Stimulated activated effector memory CD8-positive, alpha-beta T cell treated with anti-CD3 and anti-CD28 coated beads, Interleukin-12 subunit alpha, Interleukin-12 subunit beta, amount 100 ng/mL, for 72 hours (primary cell): ENCODE data around the gene SMIM10L2A.
"Not testable (repeated sequence)": the region's sequence is repeated elsewhere in the genome, so short reads cannot be mapped to it uniquely, and the experiment has no call there.

Source experiments
- ATAC-seq: fragments of 150-1000 bp; cut with Tn5 transposase; 2 replicates; pipeline ENCODE4 v1.10.0; 2021
- DNase-seq, 2 donors: peaks; one replicate each; pipeline ENCODE4 v3.0.0; 2021 to 2022; ENCODE audit warnings: low spot score in 2 of 2
- H3K27ac Mint-ChIP-seq: one replicate; pipeline ENCODE4 v1.8.0; 2022; ENCODE audit warnings: mild to moderate bottlenecking, mixed read lengths
- H3K36me3 Mint-ChIP-seq: one replicate; pipeline ENCODE4 v1.8.0; 2022; ENCODE audit warnings: mild to moderate bottlenecking, mixed read lengths
- H3K4me1 Mint-ChIP-seq: one replicate; pipeline ENCODE4 v1.8.0; 2022; ENCODE audit warnings: mixed read lengths
- H3K4me3 Mint-ChIP-seq: one replicate; pipeline ENCODE4 v1.8.0; 2022; ENCODE audit warnings: mild to moderate bottlenecking, mixed read lengths
- H3K9me3 Mint-ChIP-seq: one replicate; pipeline ENCODE4 v1.8.0; 2022; ENCODE audit warnings: mixed read lengths

SMIM10L2A gene

DNA sequence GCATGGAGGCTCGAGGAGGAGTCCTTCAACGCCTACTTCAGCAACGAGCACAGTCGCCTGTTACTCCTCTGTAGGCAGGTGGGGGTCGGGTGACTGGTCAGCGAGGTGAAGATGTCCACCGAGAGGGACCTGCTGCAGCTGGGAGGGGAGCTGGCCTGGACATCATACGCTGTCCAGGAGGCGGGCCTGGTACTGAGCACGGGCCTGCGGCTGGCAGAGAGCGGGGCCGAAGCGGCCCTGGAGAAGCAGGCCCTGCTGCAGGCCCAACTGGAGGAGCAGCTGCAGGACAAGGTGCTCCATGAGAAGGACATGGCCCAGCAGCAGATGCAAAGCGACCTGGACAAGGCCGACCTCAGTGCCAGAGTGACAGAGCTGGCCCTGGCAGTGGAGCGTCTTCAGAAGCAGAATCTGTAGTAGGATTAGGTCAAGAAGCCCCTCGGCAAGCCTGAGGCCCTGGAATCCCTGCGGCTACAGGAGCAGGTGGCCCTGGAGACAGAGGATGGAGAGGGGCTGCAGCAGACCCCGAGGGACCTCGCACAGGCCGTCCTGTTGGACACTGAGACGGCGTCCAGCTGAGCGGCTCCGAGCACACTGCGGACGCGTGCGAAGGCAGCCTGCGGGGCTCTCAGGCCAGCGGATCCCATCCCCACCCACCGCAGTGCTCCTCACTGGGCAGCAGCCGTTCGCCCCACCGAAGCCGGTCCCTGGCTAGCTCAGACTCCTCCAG, 11.9 kb downstream of the SMIM10L2A start:
- no peak for DNase-seq
- no peaks in the 10 kb centered on the region for H3K36me3 Mint-ChIP-seq
- H3K4me3 Mint-ChIP-seq: no peak overlapping the region
- H3K4me1 Mint-ChIP-seq: peaks cover 9% of the 10 kb centered on the region
- peaks cover 11% of the 10 kb centered on the region for H3K9me3 Mint-ChIP-seq
- no peak for ATAC-seq
- no peak overlapping the region for H3K27ac Mint-ChIP-seq

GRCh38 chrX:135434258-135435138, 12.8 kb downstream of the SMIM10L2A start:
- H3K4me1 Mint-ChIP-seq: peaks cover 9% of the 10 kb centered on the region
- ATAC-seq (no peak), DNase-seq (no peak)
- no peaks in the 10 kb centered on the region for H3K36me3 Mint-ChIP-seq
- H3K4me3 Mint-ChIP-seq: no peak overlapping the region
- no peak overlapping the region for H3K27ac Mint-ChIP-seq
- H3K9me3 Mint-ChIP-seq: peaks cover 11% of the 10 kb centered on the region

GRCh38 chrX:135435139-135435922, 13.6 kb downstream of the SMIM10L2A start:
- H3K27ac Mint-ChIP-seq: no peak overlapping the region

DNA sequence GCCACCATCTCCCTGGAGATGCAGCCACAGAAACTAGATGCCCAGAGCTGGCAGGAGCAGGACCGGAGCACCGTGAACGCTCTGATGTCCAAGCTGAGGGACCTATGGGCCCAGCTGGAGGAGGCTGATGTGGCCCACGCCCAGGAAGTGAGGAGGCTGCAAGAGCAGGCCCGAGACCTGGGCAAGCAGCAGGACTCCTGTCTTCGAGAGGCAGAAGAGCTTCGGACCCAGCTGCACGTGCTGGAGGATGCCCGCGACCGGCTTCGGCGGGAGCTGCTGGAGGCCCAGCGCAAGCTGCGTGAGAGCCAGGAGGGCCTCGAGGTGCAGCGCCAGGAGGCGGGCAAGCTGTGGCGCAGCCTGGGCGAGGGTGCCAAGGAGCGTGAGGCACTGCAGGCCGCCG, 14.2 kb downstream of the SMIM10L2A start:
- Mint-ChIP-seq H3K27ac (no peak overlapping the region), H3K4me1 (peaks cover 9% of the 10 kb centered on the region), H3K4me3 (no peak overlapping the region), H3K36me3 (no peaks in the 10 kb centered on the region), H3K9me3 (peaks cover 8% of the 10 kb centered on the region)
- no peak for ATAC-seq
- DNase-seq: no peak

More at GRCh38 chrX:135435139-135435922, 13.6 kb downstream of the SMIM10L2A start:
- no peaks in the 10 kb centered on the region for H3K36me3 Mint-ChIP-seq
- H3K4me3 Mint-ChIP-seq: no peak overlapping the region
- ATAC-seq (no peak), DNase-seq (no peak)
- peaks cover 9% of the 10 kb centered on the region for H3K4me1 Mint-ChIP-seq
- peaks cover 10% of the 10 kb centered on the region for H3K9me3 Mint-ChIP-seq

GRCh38 chrX:135436456-135436855, 14.7 kb downstream of the SMIM10L2A start:
- Mint-ChIP-seq H3K9me3 (peaks cover 3% of the 10 kb centered on the region), H3K4me1 (peaks cover 5% of the 10 kb centered on the region)
- ATAC-seq: no peak

GRCh38 chrX:135436966-135437866, 15.5 kb downstream of the SMIM10L2A start:
- Mint-ChIP-seq H3K27ac (no peak overlapping the region), H3K36me3 (no peaks in the 10 kb centered on the region), H3K4me1 (no peaks in the 10 kb centered on the region), H3K4me3 (no peak overlapping the region), H3K9me3 (no peaks in the 10 kb centered on the region)
- ATAC-seq: no peak
- no peak for DNase-seq

More at GRCh38 chrX:135436456-135436855, 14.7 kb downstream of the SMIM10L2A start:
- Mint-ChIP-seq H3K4me3 (no peak overlapping the region), H3K36me3 (no peaks in the 10 kb centered on the region), H3K27ac (no peak overlapping the region)
- DNase-seq: no peak

GRCh38 chrX:135437867-135438733, 16.4 kb downstream of the SMIM10L2A start:
- Mint-ChIP-seq H3K36me3 (no peaks in the 10 kb centered on the region), H3K4me3 (no peak overlapping the region), H3K4me1 (no peaks in the 10 kb centered on the region), H3K27ac (no peak overlapping the region), H3K9me3 (no peaks in the 10 kb centered on the region)
- DNase-seq: no peak
- ATAC-seq: no peak

DNA sequence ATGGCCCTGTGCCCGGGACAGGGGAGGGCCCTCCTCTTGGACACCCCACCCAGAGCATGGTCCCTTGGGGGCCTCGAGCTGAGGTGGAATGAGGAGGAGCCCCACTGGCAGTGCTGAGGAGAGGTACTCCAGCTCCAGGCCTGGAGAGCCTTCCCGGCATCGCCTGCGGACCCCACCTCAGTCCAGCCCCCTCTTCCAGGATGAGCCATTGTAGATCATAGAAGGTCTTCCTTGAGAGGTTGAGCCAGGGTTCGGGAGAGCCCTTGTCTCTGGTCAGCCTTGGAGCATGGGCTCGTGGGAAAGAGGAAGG, 16.9 kb downstream of the SMIM10L2A start:
- no peaks in the 10 kb centered on the region for H3K4me1 Mint-ChIP-seq
- DNase-seq (no peak), ATAC-seq (no peak)
- H3K36me3 Mint-ChIP-seq: no peaks in the 10 kb centered on the region
- no peaks in the 10 kb centered on the region for H3K9me3 Mint-ChIP-seq
- no peak overlapping the region for H3K4me3 Mint-ChIP-seq
- H3K27ac Mint-ChIP-seq: no peak overlapping the region

GRCh38 chrX:135449637-135450550, 28.1 kb downstream of the SMIM10L2A start:
- Mint-ChIP-seq H3K36me3 (no peaks in the 10 kb centered on the region), H3K9me3 (no peaks in the 10 kb centered on the region), H3K27ac (no peak overlapping the region), H3K4me1 (no peaks in the 10 kb centered on the region), H3K4me3 (no peak overlapping the region)
- ATAC-seq: no peak
- DNase-seq: no peak

DNA sequence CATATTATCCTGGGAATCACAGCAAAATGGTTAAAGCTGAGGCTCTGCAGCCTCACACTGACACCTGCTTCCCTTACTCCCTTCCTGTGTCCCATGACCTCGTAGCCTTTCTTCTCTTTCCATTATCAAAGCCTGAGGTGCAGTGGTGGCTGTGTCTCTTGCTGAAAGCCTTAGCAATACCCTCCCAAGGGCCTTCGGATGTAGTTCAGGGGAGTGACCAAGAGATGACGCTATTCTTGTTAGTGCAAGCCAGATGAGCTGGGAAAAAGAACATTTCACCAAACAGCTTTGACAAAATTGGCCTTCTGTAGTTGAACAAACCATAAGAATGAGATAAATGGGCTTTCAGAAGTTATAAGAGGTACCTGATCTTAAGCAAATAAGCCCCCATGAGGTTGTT, 31.6 kb downstream of the SMIM10L2A start:
- DNase-seq (no peak), ATAC-seq (no peak)
- Mint-ChIP-seq H3K9me3 (no peaks in the 10 kb centered on the region), H3K27ac (no peak overlapping the region), H3K36me3 (no peaks in the 10 kb centered on the region), H3K4me1 (no peaks in the 10 kb centered on the region), H3K4me3 (no peak overlapping the region)

- no peaks in the 10 kb centered on the region for H3K36me3 Mint-ChIP-seq
- H3K4me3 Mint-ChIP-seq: no peak overlapping the region
- no peak overlapping the region for H3K27ac Mint-ChIP-seq
- no peak for DNase-seq
- H3K9me3 Mint-ChIP-seq: no peaks in the 10 kb centered on the region
- ATAC-seq: no peak
- H3K4me1 Mint-ChIP-seq: no peaks in the 10 kb centered on the region
Observed at GRCh38 chrX:135454816-135455215, 33.1 kb downstream of the SMIM10L2A start.

- DNase-seq, H3K27ac Mint-ChIP-seq, H3K4me1 Mint-ChIP-seq, H3K36me3 Mint-ChIP-seq, H3K9me3 Mint-ChIP-seq, H3K4me3 Mint-ChIP-seq, ATAC-seq: not testable (repeated sequence)
Observed at GRCh38 chrX:135461756-135462155, 40.0 kb downstream of the SMIM10L2A start.

- Mint-ChIP-seq H3K27ac (no peak overlapping the region), H3K4me1 (no peaks in the 10 kb centered on the region), H3K9me3 (no peaks in the 10 kb centered on the region), H3K4me3 (no peak overlapping the region), H3K36me3 (no peaks in the 10 kb centered on the region)
- peak; percentile 58 for ATAC-seq
- no peak for DNase-seq
Observed at GRCh38 chrX:135463937-135464336, 42.2 kb downstream of the SMIM10L2A start.
